Suprapubic skin (tissue), 4 donors: ENCODE results near the gene SPOCK1.

Experiments used
- EP300 ChIP-seq: sonication (generic); formaldehyde crosslinking; IDR thresholded peaks from one replicate; pipeline ENCODE4 v1.6.1; 2017; ENCODE audit warnings: antibody characterized with exemption
- POLR2A ChIP-seq, 2 donors: fragments of 450-650 bp; IDR thresholded peaks; one replicate each; pipeline ENCODE4 v1.6.1; 2017; ENCODE audit warnings: antibody characterized with exemption in 2 of 2, mild to moderate bottlenecking in 2 of 2, moderate library complexity in 2 of 2
- POLR2AphosphoS5 ChIP-seq, 3 donors: sonication (generic); formaldehyde crosslinking; IDR thresholded peaks; one replicate each; pipeline ENCODE4 v1.6.1; 2017; ENCODE audit warnings: antibody characterized with exemption in 3 of 3
- TF ChIP-seq, protein P1 (sequence below), 2 donors: fragments of 200-600 bp in 1 of 2; fragments of 450-650 bp in 1 of 2; sonication (generic) in 1 of 2; IDR thresholded peaks; one replicate each; pipeline ENCODE4 v1.5.1; 2016 to 2019; ENCODE audit warnings: antibody characterized with exemption in 2 of 2, mild to moderate bottlenecking in 1 of 2, moderate library complexity in 1 of 2

DNA sequence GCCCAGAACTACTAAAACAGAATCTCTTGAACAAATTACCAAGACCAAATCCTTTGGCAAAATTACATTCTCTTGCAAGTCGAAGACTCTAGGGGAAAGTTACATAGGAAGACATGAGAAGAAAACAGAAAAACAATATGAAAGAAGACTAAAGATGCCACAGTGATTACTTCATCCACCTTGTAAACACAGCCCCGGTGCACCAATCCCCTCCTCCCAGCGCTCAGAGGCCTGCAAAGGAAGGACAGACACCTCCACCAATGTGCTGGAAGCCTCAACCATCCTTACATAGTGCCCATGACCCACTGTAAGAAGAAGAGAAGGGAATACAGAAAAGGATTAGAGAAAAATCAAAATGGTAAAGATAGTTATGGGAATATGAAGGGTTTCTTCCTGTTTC is 218.5 kb downstream of the SPOCK1 start:
- TF ChIP-seq EP300 (no peak), POLR2A (IDR thresholded peaks at IDR 0.05) (no peak), POLR2AphosphoS5 (IDR thresholded peaks at IDR 0.05) (no peak)
- TF ChIP-seq, protein P1, sequence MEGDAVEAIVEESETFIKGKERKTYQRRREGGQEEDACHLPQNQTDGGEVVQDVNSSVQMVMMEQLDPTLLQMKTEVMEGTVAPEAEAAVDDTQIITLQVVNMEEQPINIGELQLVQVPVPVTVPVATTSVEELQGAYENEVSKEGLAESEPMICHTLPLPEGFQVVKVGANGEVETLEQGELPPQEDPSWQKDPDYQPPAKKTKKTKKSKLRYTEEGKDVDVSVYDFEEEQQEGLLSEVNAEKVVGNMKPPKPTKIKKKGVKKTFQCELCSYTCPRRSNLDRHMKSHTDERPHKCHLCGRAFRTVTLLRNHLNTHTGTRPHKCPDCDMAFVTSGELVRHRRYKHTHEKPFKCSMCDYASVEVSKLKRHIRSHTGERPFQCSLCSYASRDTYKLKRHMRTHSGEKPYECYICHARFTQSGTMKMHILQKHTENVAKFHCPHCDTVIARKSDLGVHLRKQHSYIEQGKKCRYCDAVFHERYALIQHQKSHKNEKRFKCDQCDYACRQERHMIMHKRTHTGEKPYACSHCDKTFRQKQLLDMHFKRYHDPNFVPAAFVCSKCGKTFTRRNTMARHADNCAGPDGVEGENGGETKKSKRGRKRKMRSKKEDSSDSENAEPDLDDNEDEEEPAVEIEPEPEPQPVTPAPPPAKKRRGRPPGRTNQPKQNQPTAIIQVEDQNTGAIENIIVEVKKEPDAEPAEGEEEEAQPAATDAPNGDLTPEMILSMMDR (IDR thresholded peaks at IDR 0.05), result no peak
